Measurements from ENCODE around the gene CTSF. TPM values are rescaled to one million over a fixed set of nuclear protein-coding genes. Genes with fewer than 3 reads are reported as not detected.
"Not testable (repeated sequence)": the region's sequence is repeated elsewhere in the genome, so short reads cannot be mapped to it uniquely, and the experiment has no call there.

Gene CTSF
- total RNA-seq, 1 experiment from 2014 or later = 4.5 TPM

GRCh38 chr11:66556086-66556485 lies 12.3 kb downstream of the CTSF start:
- no peak for DNase-seq
- Histone ChIP-seq H3K4me3 (no peak overlapping the region), H3K27me3 (no peaks in the 10 kb centered on the region), H3K27ac (no peak overlapping the region), H3K36me3 (no peaks in the 10 kb centered on the region), H3K9me3 (replicated peaks) (no peaks in the 10 kb centered on the region), H3K4me1 (no peaks in the 10 kb centered on the region)

- Histone ChIP-seq H3K4me1 (no peaks in the 10 kb centered on the region), H3K27me3 (no peaks in the 10 kb centered on the region), H3K4me3 (no peak overlapping the region), H3K36me3 (no peaks in the 10 kb centered on the region), H3K9me3 (replicated peaks) (no peaks in the 10 kb centered on the region), H3K27ac (no peak overlapping the region)
- no peak for DNase-seq
Observed at GRCh38 chr11:66555416-66555815, 13.0 kb downstream of the CTSF start.

GRCh38 chr11:66554602-66555001 lies 13.8 kb downstream of the CTSF start:
- DNase-seq = no peak
- no peaks in the 10 kb centered on the region for H3K27me3 ChIP-seq
- H3K4me1 ChIP-seq = no peaks in the 10 kb centered on the region
- H3K36me3 ChIP-seq = no peaks in the 10 kb centered on the region
- H3K9me3 ChIP-seq (replicated peaks) = no peaks in the 10 kb centered on the region
- H3K27ac ChIP-seq = no peak overlapping the region
- H3K4me3 ChIP-seq = no peak overlapping the region

- Histone ChIP-seq H3K4me1 (peaks cover 7% of the 10 kb centered on the region), H3K27me3 (no peaks in the 10 kb centered on the region), H3K9me3 (replicated peaks) (no peaks in the 10 kb centered on the region), H3K36me3 (no peaks in the 10 kb centered on the region), H3K4me3 (no peak overlapping the region), H3K27ac (no peak overlapping the region)
- no peak for DNase-seq
Observed at GRCh38 chr11:66550887-66551286, 17.5 kb downstream of the CTSF start.

GRCh38 chr11:66549696-66550095 lies 18.7 kb downstream of the CTSF start:
- H3K36me3 ChIP-seq = no peaks in the 10 kb centered on the region
- no peaks in the 10 kb centered on the region for H3K27me3 ChIP-seq
- H3K4me1 ChIP-seq = peaks cover 7% of the 10 kb centered on the region
- no peak overlapping the region for H3K27ac ChIP-seq
- H3K4me3 ChIP-seq = no peak overlapping the region
- DNase-seq = no peak
- no peaks in the 10 kb centered on the region for H3K9me3 ChIP-seq (replicated peaks)

GRCh38 chr11:66548774-66549630 lies 19.4 kb downstream of the CTSF start:
- no peak for DNase-seq
- H3K4me3 ChIP-seq = no peak overlapping the region
- H3K4me1 ChIP-seq = peaks cover 7% of the 10 kb centered on the region
- no peaks in the 10 kb centered on the region for H3K36me3 ChIP-seq
- H3K27me3 ChIP-seq = no peaks in the 10 kb centered on the region
- H3K9me3 ChIP-seq (replicated peaks) = no peaks in the 10 kb centered on the region
- no peak overlapping the region for H3K27ac ChIP-seq

- Histone ChIP-seq H3K36me3 (no peaks in the 10 kb centered on the region), H3K27me3 (no peaks in the 10 kb centered on the region), H3K27ac (no peak overlapping the region), H3K9me3 (replicated peaks) (no peaks in the 10 kb centered on the region), H3K4me1 (peaks cover 7% of the 10 kb centered on the region), H3K4me3 (no peak overlapping the region)
- peak in 1 of 2 experiments; percentile 30 for DNase-seq
Observed at GRCh38 chr11:66548041-66548440, 20.4 kb downstream of the CTSF start.

- Histone ChIP-seq H3K9me3 (replicated peaks) (no peaks in the 10 kb centered on the region), H3K36me3 (no peaks in the 10 kb centered on the region), H3K4me1 (peaks cover 7% of the 10 kb centered on the region), H3K27me3 (no peaks in the 10 kb centered on the region), H3K27ac (no peak overlapping the region), H3K4me3 (no peak overlapping the region)
- peak in 1 of 2 experiments; percentile 18 for DNase-seq
Observed at GRCh38 chr11:66547662-66548009, 20.8 kb downstream of the CTSF start.

GRCh38 chr11:66546966-66547661 lies 21.3 kb downstream of the CTSF start:
- H3K9me3 ChIP-seq (replicated peaks) = no peaks in the 10 kb centered on the region
- peaks cover 7% of the 10 kb centered on the region for H3K4me1 ChIP-seq
- no peaks in the 10 kb centered on the region for H3K27me3 ChIP-seq
- H3K27ac ChIP-seq = no peak overlapping the region
- DNase-seq = peak in 1 of 2 experiments; percentile 19
- H3K36me3 ChIP-seq = no peaks in the 10 kb centered on the region
- H3K4me3 ChIP-seq = no peak overlapping the region

- Histone ChIP-seq H3K27ac (peak within 1 kb of the TSS; percentile 26), H3K36me3 (no peaks in the 10 kb centered on the region), H3K27me3 (no peaks in the 10 kb centered on the region), H3K4me3 (peak within 1 kb of the TSS; percentile 72), H3K4me1 (peaks cover 7% of the 10 kb centered on the region), H3K9me3 (replicated peaks) (no peaks in the 10 kb centered on the region)
- no peak for DNase-seq
Observed at GRCh38 chr11:66546368-66546965, 21.9 kb downstream of the CTSF start, which contains the start of gene ACTN3. Gene ACTN3 (plus strand): TSS chr11:66546903. CDS start chr11:66546938, 35 bp downstream.

GRCh38 chr11:66545701-66546367 lies 22.6 kb downstream of the CTSF start, which contains the start of gene ZDHHC24:
Gene ZDHHC24 (minus strand): TSS chr11:66546048. CDS start chr11:66546003, 45 bp downstream.
- peak; percentile 95 to 97 for DNase-seq
- Histone ChIP-seq H3K27me3 (no peaks in the 10 kb centered on the region), H3K27ac (peak within 1 kb of the TSS; percentile 26), H3K4me3 (peak within 1 kb of the TSS; percentile 72), H3K9me3 (replicated peaks) (no peaks in the 10 kb centered on the region), H3K4me1 (peaks cover 7% of the 10 kb centered on the region), H3K36me3 (no peaks in the 10 kb centered on the region)

- H3K36me3 ChIP-seq; H3K27ac ChIP-seq; DNase-seq; H3K4me1 ChIP-seq; H3K27me3 ChIP-seq; H3K9me3 ChIP-seq (replicated peaks): not testable (repeated sequence)
- peak overlapping the region; percentile 72 for H3K4me3 ChIP-seq
Observed at GRCh38 chr11:66544952-66545351, 23.5 kb downstream of the CTSF start.

- no peaks in the 10 kb centered on the region for H3K9me3 ChIP-seq (replicated peaks)
- no peaks in the 10 kb centered on the region for H3K27me3 ChIP-seq
- DNase-seq = no peak
- peaks cover 7% of the 10 kb centered on the region for H3K4me1 ChIP-seq
- no peaks in the 10 kb centered on the region for H3K36me3 ChIP-seq
- no peak overlapping the region for H3K27ac ChIP-seq
- no peak overlapping the region for H3K4me3 ChIP-seq
Observed at GRCh38 chr11:66543263-66544107, 24.9 kb downstream of the CTSF start.

GRCh38 chr11:66542362-66542761 lies 26.0 kb downstream of the CTSF start:
- Histone ChIP-seq H3K4me1 (no peaks in the 10 kb centered on the region; the same call in 1 of the 2 replicates), H3K36me3 (no peaks in the 10 kb centered on the region), H3K9me3 (replicated peaks) (no peaks in the 10 kb centered on the region), H3K27ac (no peak overlapping the region), H3K27me3 (no peaks in the 10 kb centered on the region), H3K4me3 (no peak overlapping the region)
- no peak for DNase-seq
